PC-3 (cell line): ENCODE results near the gene NRIP1. TPM values are rescaled to one million over a fixed set of nuclear protein-coding genes. Genes with fewer than 3 reads are reported as not detected.

Source experiments
- ATAC-seq: fragments of 200-7000 bp; cut with Tn5 transposase; 2 replicates; pipeline ENCODE4 v1.9.1; 2020; ENCODE audit warnings: mild to moderate bottlenecking, moderate library complexity
- BruUV-seq: library from RNA; stranded (reverse); fragments of 400-500 nt; replicated peaks from 2 replicates; lab custom pipeline; 2021; lab: Mats Ljungman, UMichigan
- CTCF ChIA-PET: fragments of 300-600 bp; sonication (Branson Sonifier 250); formaldehyde crosslinking; loops from one replicate; lab custom pipeline; 2022; ENCODE audit warnings: antibody characterized with exemption; lab: Charles Lee
- POLR2A ChIA-PET: fragments of 300-600 bp; sonication (Branson Sonifier 250); formaldehyde crosslinking; loops from one replicate; lab custom pipeline; 2022; ENCODE audit warnings: antibody characterized with exemption; ENCODE audit not compliant: unreplicated experiment; lab: Charles Lee
- DNase-seq: peaks from one replicate; pipeline ENCODE4 v3.0.0-alpha.2; 2015
- H2AFZ ChIP-seq: fragments of 300-600 bp; sonication (generic); 2 replicates; pipeline ENCODE4 v1.6.0; 2016; ENCODE audit warnings: antibody characterized with exemption, low read length
- H3F3A ChIP-seq: fragments of 300-600 bp; sonication (generic); one replicate; pipeline ENCODE4 v1.6.0; 2017; ENCODE audit warnings: antibody characterized with exemption, low read length, control low read depth, mild to moderate bottlenecking; ENCODE audit not compliant: unreplicated experiment
- H3K27ac ChIP-seq: fragments of 300-600 bp; sonication (generic); 2 replicates; pipeline ENCODE4 v1.5.1; 2016; ENCODE audit warnings: mild to moderate bottlenecking, low read length
- H3K27me3 ChIP-seq: fragments of 300-600 bp; sonication (generic); 2 replicates; pipeline ENCODE4 v1.6.1; 2016; ENCODE audit warnings: low read length, mixed read lengths
- H3K36me3 ChIP-seq: fragments of 300-600 bp; sonication (generic); 2 replicates; pipeline ENCODE4 v1.6.1; 2016; ENCODE audit warnings: low read depth, mixed run types, low read length, mixed read lengths
- H3K4me1 ChIP-seq: fragments of 300-600 bp; sonication (generic); 2 replicates; pipeline ENCODE4 v1.5.1; 2016; ENCODE audit warnings: low read length; ENCODE audit not compliant: insufficient read depth
- H3K4me2 ChIP-seq: fragments of 300-600 bp; sonication (generic); 2 replicates; pipeline ENCODE4 v1.6.0; 2016; ENCODE audit warnings: low read length
- H3K4me3 ChIP-seq: fragments of 300-600 bp; sonication (generic); 2 replicates; pipeline ENCODE4 v1.5.1; 2016; ENCODE audit warnings: mild to moderate bottlenecking, low read length, mixed read lengths
- H3K79me2 ChIP-seq: fragments of 300-600 bp; sonication (generic); 2 replicates; pipeline ENCODE4 v1.6.1; 2017; ENCODE audit warnings: low read length, mixed read lengths
- H3K9ac ChIP-seq: fragments of 300-600 bp; sonication (generic); 2 replicates; pipeline ENCODE4 v1.6.0; 2016; ENCODE audit warnings: mild to moderate bottlenecking, low read length
- H3K9me2 ChIP-seq: fragments of 300-600 bp; sonication (generic); replicated peaks from 2 replicates; pipeline ENCODE4 v1.6.1; 2016; ENCODE audit warnings: mixed run types, low read length, mixed read lengths
- H3K9me3 ChIP-seq: fragments of 300-600 bp; sonication (generic); 2 replicates; pipeline ENCODE4 v1.6.1; 2016; ENCODE audit warnings: low read length, mixed read lengths
- H4K20me1 ChIP-seq: fragments of 300-600 bp; sonication (generic); 2 replicates; pipeline ENCODE4 v1.6.1; 2016; ENCODE audit warnings: low read length, mixed read lengths
- EZH2 ChIP-seq: fragments of 300-600 bp; sonication (generic); IDR thresholded peaks from one replicate; pipeline ENCODE4 v1.6.1; 2017; ENCODE audit warnings: antibody characterized with exemption, mild to moderate bottlenecking, low read length; ENCODE audit not compliant: unreplicated experiment
- EZH2phosphoT487 ChIP-seq: fragments of 300-600 bp; sonication (generic); IDR thresholded peaks from 2 replicates; pipeline ENCODE4 v1.6.1; 2018; ENCODE audit warnings: mild to moderate bottlenecking, antibody characterized with exemption, low read length, borderline replicate concordance
- intact Hi-C: fragments of 100-400 bp; cut with micrococcal nuclease; formaldehyde crosslinking; loops from 2 replicates; pipeline ENCODE4 v1.9.0; 2023
- total RNA-seq: library from RNA; depleted of rRNA; stranded (reverse); fragments of >200 nt; gene quantifications from 2 replicates; pipeline ENCODE4 v1.2.3, GENCODE V29; 2014
- TF ChIP-seq, protein P1 (sequence below): fragments of 300-600 bp; sonication (generic); conservative IDR thresholded peaks from 2 replicates; pipeline ENCODE4 v1.5.1; 2017; ENCODE audit warnings: antibody characterized with exemption, low read depth, mild to moderate bottlenecking, low read length

The NRIP1 gene
- total RNA-seq, 1 experiment from 2014 or later, result 69.2 TPM

DNA sequence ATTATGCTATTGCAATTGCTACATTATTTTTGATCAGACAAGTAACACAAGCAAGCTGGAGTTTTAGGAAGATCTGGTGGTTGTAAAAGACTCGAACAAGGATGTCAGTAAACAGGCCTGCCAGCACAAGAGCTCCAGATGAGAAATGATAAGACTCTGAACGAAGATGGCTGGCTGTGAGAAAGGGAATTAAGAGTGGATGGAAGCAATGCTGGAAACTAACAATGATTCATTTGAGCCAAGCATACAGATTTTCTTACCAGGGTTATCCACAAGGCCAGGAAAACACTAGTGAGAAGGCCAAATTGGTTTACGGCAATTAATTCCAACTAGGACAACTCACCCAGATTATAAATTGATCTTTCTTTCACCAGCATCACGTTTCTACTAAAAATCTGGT lies 54.2 kb downstream of the NRIP1 start:
- Histone ChIP-seq H3K9me3 (no peaks in the 10 kb centered on the region), H3K4me3 (no peak overlapping the region), H3F3A (no peaks in the 10 kb centered on the region), H3K4me2 (no peak overlapping the region), H3K79me2 (peaks cover 93% of the 10 kb centered on the region), H3K9me2 (no peaks in the 10 kb centered on the region), H2AFZ (no peak overlapping the region), H3K36me3 (peaks cover 52% of the 10 kb centered on the region), H3K4me1 (peaks cover 7% of the 10 kb centered on the region), H3K27ac (no peak overlapping the region), H4K20me1 (peaks cover 16% of the 10 kb centered on the region), H3K9ac (no peak overlapping the region), H3K27me3 (no peaks in the 10 kb centered on the region)
- TF ChIP-seq EZH2phosphoT487, result no peak
- TF ChIP-seq, protein P1, sequence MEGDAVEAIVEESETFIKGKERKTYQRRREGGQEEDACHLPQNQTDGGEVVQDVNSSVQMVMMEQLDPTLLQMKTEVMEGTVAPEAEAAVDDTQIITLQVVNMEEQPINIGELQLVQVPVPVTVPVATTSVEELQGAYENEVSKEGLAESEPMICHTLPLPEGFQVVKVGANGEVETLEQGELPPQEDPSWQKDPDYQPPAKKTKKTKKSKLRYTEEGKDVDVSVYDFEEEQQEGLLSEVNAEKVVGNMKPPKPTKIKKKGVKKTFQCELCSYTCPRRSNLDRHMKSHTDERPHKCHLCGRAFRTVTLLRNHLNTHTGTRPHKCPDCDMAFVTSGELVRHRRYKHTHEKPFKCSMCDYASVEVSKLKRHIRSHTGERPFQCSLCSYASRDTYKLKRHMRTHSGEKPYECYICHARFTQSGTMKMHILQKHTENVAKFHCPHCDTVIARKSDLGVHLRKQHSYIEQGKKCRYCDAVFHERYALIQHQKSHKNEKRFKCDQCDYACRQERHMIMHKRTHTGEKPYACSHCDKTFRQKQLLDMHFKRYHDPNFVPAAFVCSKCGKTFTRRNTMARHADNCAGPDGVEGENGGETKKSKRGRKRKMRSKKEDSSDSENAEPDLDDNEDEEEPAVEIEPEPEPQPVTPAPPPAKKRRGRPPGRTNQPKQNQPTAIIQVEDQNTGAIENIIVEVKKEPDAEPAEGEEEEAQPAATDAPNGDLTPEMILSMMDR, result no peak
- TF ChIP-seq EZH2, result no peak
- ChIA-PET CTCF (no interaction called here), POLR2A (interaction anchor here (0.6 kb wide), 1 partner anchor 12 kb away, joined by 3 read pairs; no protein-coding TSS in a partner anchor)
- ATAC-seq (no peak), DNase-seq (no peak)
- no TSS peak for BruUV-seq
- intact Hi-C loops, result no loop called here

DNA sequence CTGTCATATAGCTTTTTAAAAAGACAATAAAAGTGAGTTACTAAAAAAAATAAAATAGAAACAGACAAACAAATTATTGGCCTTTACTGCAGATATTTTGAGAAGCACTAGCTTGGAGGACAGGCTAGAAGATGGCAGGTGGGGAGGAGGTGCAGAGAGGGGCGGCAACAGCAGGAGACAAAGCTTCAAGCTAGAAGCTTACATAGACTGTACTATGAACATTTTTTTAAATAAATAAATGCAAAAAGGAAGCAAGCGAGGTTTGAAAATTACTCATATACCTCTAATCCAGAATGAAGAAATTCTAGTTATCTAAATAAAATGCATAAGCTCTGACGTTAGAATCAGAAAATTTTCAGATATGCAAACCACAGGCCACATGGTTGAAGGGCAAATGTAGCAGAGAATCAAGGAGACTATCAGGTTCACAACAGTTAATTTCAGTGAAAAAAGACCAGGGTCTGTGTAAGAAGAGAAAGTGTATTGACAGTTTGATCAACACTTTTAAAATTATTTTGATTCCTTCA lies 54.9 kb downstream of the NRIP1 start:
- no peak overlapping the region for H2AFZ ChIP-seq
- H3K4me3 ChIP-seq, result no peak overlapping the region
- H3F3A ChIP-seq, result no peaks in the 10 kb centered on the region
- TF ChIP-seq EZH2phosphoT487 (no peak), EZH2 (no peak)
- TF ChIP-seq, protein P1, result no peak
- H3K9me3 ChIP-seq, result no peaks in the 10 kb centered on the region
- no peaks in the 10 kb centered on the region for H3K27me3 ChIP-seq
- peaks cover 6% of the 10 kb centered on the region; the same call in 1 of the 2 replicates for H3K4me1 ChIP-seq
- peaks cover 93% of the 10 kb centered on the region for H3K79me2 ChIP-seq
- H3K36me3 ChIP-seq, result peaks cover 55% of the 10 kb centered on the region
- H4K20me1 ChIP-seq, result peaks cover 11% of the 10 kb centered on the region
- H3K27ac ChIP-seq, result no peak overlapping the region
- POLR2A ChIA-PET, result no interaction called here
- CTCF ChIA-PET, result no interaction called here
- no peaks in the 10 kb centered on the region for H3K9me2 ChIP-seq
- ATAC-seq (no peak), DNase-seq (no peak)
- BruUV-seq, result no TSS peak
- no peak overlapping the region for H3K4me2 ChIP-seq
- intact Hi-C loops, result no loop called here
- H3K9ac ChIP-seq, result no peak overlapping the region

DNA sequence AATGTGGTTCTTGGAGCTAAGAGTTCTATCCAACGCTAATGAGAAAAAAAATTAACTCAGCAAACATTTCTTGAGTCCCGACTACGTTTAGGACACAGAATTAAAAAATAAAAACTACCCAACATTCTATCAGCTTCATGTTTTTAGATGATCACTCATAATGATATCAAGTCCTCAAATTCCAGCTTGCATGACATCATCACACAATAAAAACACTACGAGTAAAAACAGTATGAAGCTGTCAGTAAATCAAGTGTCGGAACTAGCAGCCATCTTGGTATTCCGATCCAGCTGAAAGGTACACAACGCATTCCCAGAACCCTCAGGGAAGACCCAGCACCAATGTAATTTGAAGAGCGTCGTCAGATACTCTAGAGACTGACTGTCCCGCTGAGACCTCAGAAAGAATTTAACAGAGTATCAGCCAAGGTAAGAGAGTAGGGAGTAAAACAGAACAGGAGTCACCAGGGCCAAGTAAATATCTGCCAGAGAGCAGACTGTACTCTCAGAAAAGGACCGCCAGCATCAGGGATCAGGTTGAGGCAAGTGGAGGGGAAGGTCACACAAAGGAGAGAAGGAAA lies 57.0 kb downstream of the NRIP1 start:
- H3K4me1 ChIP-seq, result peaks cover 6% of the 10 kb centered on the region; the same call in 1 of the 2 replicates

More for the DNA sequence above, 57.0 kb downstream of the NRIP1 start:
- H3K9ac ChIP-seq, result no peak overlapping the region
- TF ChIP-seq, protein P1, result no peak
- no peak for TF ChIP-seq EZH2
- intact Hi-C loops, result no loop called here
- no peak overlapping the region for H2AFZ ChIP-seq
- ChIA-PET POLR2A (interaction anchor here (0.5 kb wide), 1 partner anchor 8 kb away, joined by 3 read pairs; no protein-coding TSS in a partner anchor), CTCF (no interaction called here)
- H3K4me3 ChIP-seq, result no peak overlapping the region
- no peak overlapping the region for H3K27ac ChIP-seq
- H3K27me3 ChIP-seq, result no peaks in the 10 kb centered on the region
- H3K79me2 ChIP-seq, result peaks cover 93% of the 10 kb centered on the region
- H3K9me3 ChIP-seq, result no peaks in the 10 kb centered on the region
- no peak for DNase-seq
- H3F3A ChIP-seq, result no peaks in the 10 kb centered on the region
- no TSS peak for BruUV-seq
- peaks cover 61% of the 10 kb centered on the region for H3K36me3 ChIP-seq
- H4K20me1 ChIP-seq, result peaks cover 27% of the 10 kb centered on the region
- no peaks in the 10 kb centered on the region for H3K9me2 ChIP-seq
- ATAC-seq, result no peak
- H3K4me2 ChIP-seq, result no peak overlapping the region
